ENCODE data around the gene PDLIM1. TPM values are rescaled to one million over a fixed set of nuclear protein-coding genes. Genes with fewer than 3 reads are reported as not detected.
"Not testable (repeated sequence)": the region's sequence is repeated elsewhere in the genome, so short reads cannot be mapped to it uniquely, and the experiment has no call there.

PDLIM1 gene
- total and polyA plus RNA-seq, 10 donors: 101 to 225 (median 168) TPM

GRCh38 chr10:95208702-95209391, 82.0 kb downstream of the PDLIM1 start:
- H3K9me3 ChIP-seq: no peaks in the 10 kb centered on the region
- no peak for DNase-seq
- intact Hi-C loops (cut with DNase I; ENCODE audit: low total_unique reads): no loop called here
- H3K27ac ChIP-seq: no peak overlapping the region
- no peaks in the 10 kb centered on the region for H3K36me3 ChIP-seq
- no peak overlapping the region for H3K4me3 ChIP-seq
- TF ChIP-seq CTCF (IDR thresholded peaks at IDR 0.05 in 8 of 11, conservative IDR thresholded peaks at IDR 0.05 in 3 of 11): peak in 1 of 11 experiments; percentile 19
- TF ChIP-seq POLR2A (IDR thresholded peaks at IDR 0.05): no peak
- no peaks in the 10 kb centered on the region for H3K4me1 ChIP-seq
- WGBS, 5 donors: 62 to 76% (median 69%) methylated on average over 8 of the region's 8 CpGs
- no peaks in the 10 kb centered on the region for H3K27me3 ChIP-seq (replicated peaks in 1 of 7)

- WGBS, 5 donors: 75 to 98% (median 83%) methylated on average over 5 of the region's 5 CpGs
- H3K27me3 ChIP-seq (replicated peaks in 1 of 7); H3K4me3 ChIP-seq; H3K36me3 ChIP-seq; H3K9me3 ChIP-seq; H3K4me1 ChIP-seq; H3K27ac ChIP-seq; DNase-seq; intact Hi-C loops (cut with DNase I; ENCODE audit: low total_unique reads): not testable (repeated sequence)
Observed at GRCh38 chr10:95202865-95203264, 87.9 kb downstream of the PDLIM1 start.

- DNase-seq: no peak
- Histone ChIP-seq H3K27ac (no peak overlapping the region), H3K36me3 (no peaks in the 10 kb centered on the region), H3K9me3 (no peaks in the 10 kb centered on the region), H3K4me3 (no peak overlapping the region), H3K4me1 (no peaks in the 10 kb centered on the region), H3K27me3 (replicated peaks in 1 of 7) (no peaks in the 10 kb centered on the region)
- TF ChIP-seq POLR2A (IDR thresholded peaks at IDR 0.05) (no peak), CTCF (IDR thresholded peaks at IDR 0.05 in 8 of 11, conservative IDR thresholded peaks at IDR 0.05 in 3 of 11) (no peak), POLR2AphosphoS5 (IDR thresholded peaks at IDR 0.05) (no peak)
- 88 to 100% (median 91%) methylated on average over 4 of the region's 4 CpGs for WGBS, 5 donors
- intact Hi-C loops (cut with DNase I; ENCODE audit: low total_unique reads): no loop called here
Observed at GRCh38 chr10:95201736-95202135, 89.1 kb downstream of the PDLIM1 start.

- Histone ChIP-seq H3K4me3 (no peak overlapping the region), H3K27ac (no peak overlapping the region), H3K4me1 (no peaks in the 10 kb centered on the region), H3K27me3 (replicated peaks in 1 of 7) (no peaks in the 10 kb centered on the region), H3K9me3 (no peaks in the 10 kb centered on the region), H3K36me3 (no peaks in the 10 kb centered on the region)
- intact Hi-C loops (cut with DNase I; ENCODE audit: low total_unique reads): no loop called here
- WGBS, 5 donors: 65 to 86% (median 78%) methylated on average over 3 of the region's 3 CpGs
- no peak for DNase-seq
- TF ChIP-seq POLR2A (IDR thresholded peaks at IDR 0.05): no peak
- TF ChIP-seq CTCF (IDR thresholded peaks at IDR 0.05 in 8 of 11, conservative IDR thresholded peaks at IDR 0.05 in 3 of 11): no peak
- no peak for TF ChIP-seq POLR2AphosphoS5 (IDR thresholded peaks at IDR 0.05)
Observed at GRCh38 chr10:95196046-95196445, 94.8 kb downstream of the PDLIM1 start.

- Histone ChIP-seq H3K27ac (no peak within 1 kb of the TSS), H3K27me3 (replicated peaks in 1 of 7) (no peaks in the 10 kb centered on the region), H3K9me3 (no peaks in the 10 kb centered on the region), H3K36me3 (no peaks in the 10 kb centered on the region), H3K4me1 (no peaks in the 10 kb centered on the region), H3K4me3 (no peak within 1 kb of the TSS)
- 78 to 96% (median 83%) methylated on average over 1 of the region's 1 CpG for WGBS, 5 donors
- TF ChIP-seq CTCF (IDR thresholded peaks at IDR 0.05 in 8 of 11, conservative IDR thresholded peaks at IDR 0.05 in 3 of 11): no peak
- DNase-seq: no peak
- intact Hi-C loops (cut with DNase I; ENCODE audit: low total_unique reads): no loop called here
Observed at GRCh38 chr10:95193944-95194343, 96.9 kb downstream of the PDLIM1 start, which contains the start of gene ACSM6. TSS of gene ACSM6 (plus strand) at chr10:95194238. CDS start at chr10:95194486, 248 bp downstream.
